ENCODE measurements around the gene PRKCH.
"Not testable (repeated sequence)": the region's sequence is repeated elsewhere in the genome, so short reads cannot be mapped to it uniquely, and the experiment has no call there.

The PRKCH gene

GRCh38 chr14:61451891-61452400, 130.6 kb downstream of the PRKCH start:
- DNase-seq (ENCODE audit: low read depth in 4 of 4, low spot score in 1 of 4): no peak

GRCh38 chr14:61452452-61452851, 131.1 kb downstream of the PRKCH start:
- no peak for DNase-seq (ENCODE audit: low read depth in 4 of 4, low spot score in 1 of 4)

GRCh38 chr14:61453103-61453767, 131.9 kb downstream of the PRKCH start:
- DNase-seq (ENCODE audit: low read depth in 4 of 4, low spot score in 1 of 4): no peak

GRCh38 chr14:61454545-61454944, 133.2 kb downstream of the PRKCH start:
- DNase-seq (ENCODE audit: low read depth in 4 of 4, low spot score in 1 of 4): no peak

- no peak for DNase-seq (ENCODE audit: low read depth in 4 of 4, low spot score in 1 of 4)
These were observed 134.0 kb downstream of the PRKCH start for GRCh38 chr14:61455351-61455750.

- peak; percentile 76 to 91 (median 78) for DNase-seq (ENCODE audit: low read depth in 4 of 4, low spot score in 1 of 4)
These were observed 135.3 kb downstream of the PRKCH start for GRCh38 chr14:61456720-61457119.

GRCh38 chr14:61458766-61459165, 137.4 kb downstream of the PRKCH start:
- DNase-seq (ENCODE audit: low read depth in 4 of 4, low spot score in 1 of 4): no peak

- no peak for DNase-seq (ENCODE audit: low read depth in 4 of 4, low spot score in 1 of 4)
These were observed 137.8 kb downstream of the PRKCH start for GRCh38 chr14:61459229-61459628.

- no peak for DNase-seq (ENCODE audit: low read depth in 4 of 4, low spot score in 1 of 4)
These were observed 138.7 kb downstream of the PRKCH start for GRCh38 chr14:61460063-61460462.

- DNase-seq (ENCODE audit: low read depth in 4 of 4, low spot score in 1 of 4): no peak
These were observed 139.6 kb downstream of the PRKCH start for GRCh38 chr14:61460718-61461611.

GRCh38 chr14:61461808-61462275, 140.5 kb downstream of the PRKCH start:
- no peak for DNase-seq (ENCODE audit: low read depth in 4 of 4, low spot score in 1 of 4)

- no peak for DNase-seq (ENCODE audit: low read depth in 4 of 4, low spot score in 1 of 4)
These were observed 141.3 kb downstream of the PRKCH start for GRCh38 chr14:61462566-61463193.

GRCh38 chr14:61463664-61464285, 142.4 kb downstream of the PRKCH start:
- DNase-seq (ENCODE audit: low read depth in 4 of 4, low spot score in 1 of 4): no peak

GRCh38 chr14:61464539-61465320, 143.4 kb downstream of the PRKCH start:
- DNase-seq (ENCODE audit: low read depth in 4 of 4, low spot score in 1 of 4): not testable (repeated sequence)

- DNase-seq (ENCODE audit: low read depth in 4 of 4, low spot score in 1 of 4): no peak
These were observed 145.0 kb downstream of the PRKCH start for GRCh38 chr14:61466249-61466904.

- DNase-seq (ENCODE audit: low read depth in 4 of 4, low spot score in 1 of 4): no peak
These were observed 145.5 kb downstream of the PRKCH start for GRCh38 chr14:61466905-61467280.

GRCh38 chr14:61467296-61467695, 145.9 kb downstream of the PRKCH start:
- DNase-seq (ENCODE audit: low read depth in 4 of 4, low spot score in 1 of 4): no peak

GRCh38 chr14:61468063-61468825, 146.9 kb downstream of the PRKCH start:
- DNase-seq (ENCODE audit: low read depth in 4 of 4, low spot score in 1 of 4): no peak

- no peak for DNase-seq (ENCODE audit: low read depth in 4 of 4, low spot score in 1 of 4)
These were observed 148.4 kb downstream of the PRKCH start for GRCh38 chr14:61469781-61470180.
